ENCODE data around the gene SPPL2A.

SPPL2A gene

DNA sequence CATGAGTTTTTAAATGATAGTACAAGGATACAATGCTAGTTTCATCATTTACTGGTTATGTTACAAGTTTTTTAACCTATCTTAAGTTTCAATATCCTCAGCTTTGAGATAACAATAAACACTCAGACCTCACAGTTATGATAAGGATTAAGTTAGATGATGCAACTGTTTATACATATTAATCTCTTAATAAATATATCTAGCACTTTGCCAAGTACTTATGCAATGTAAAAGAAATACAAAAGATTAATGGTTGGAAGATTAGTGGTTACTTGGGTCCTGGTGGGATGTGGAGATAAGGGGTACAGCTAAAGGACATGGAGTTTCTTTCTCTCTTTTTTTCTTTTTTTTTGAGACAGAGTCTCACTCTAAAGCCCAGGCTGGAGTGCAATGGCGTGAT, 12.0 kb downstream of the SPPL2A start:
- no peak overlapping the region for H3K4me3 ChIP-seq (ENCODE audit: severe bottlenecking)
- peaks cover 9% of the 10 kb centered on the region for H3K36me3 ChIP-seq (ENCODE audit: low read depth)
- ATAC-seq (ENCODE audit: low read depth), result peak; percentile 38; the same call in 1 of the 3 replicates
- TF ChIP-seq, protein P1, sequence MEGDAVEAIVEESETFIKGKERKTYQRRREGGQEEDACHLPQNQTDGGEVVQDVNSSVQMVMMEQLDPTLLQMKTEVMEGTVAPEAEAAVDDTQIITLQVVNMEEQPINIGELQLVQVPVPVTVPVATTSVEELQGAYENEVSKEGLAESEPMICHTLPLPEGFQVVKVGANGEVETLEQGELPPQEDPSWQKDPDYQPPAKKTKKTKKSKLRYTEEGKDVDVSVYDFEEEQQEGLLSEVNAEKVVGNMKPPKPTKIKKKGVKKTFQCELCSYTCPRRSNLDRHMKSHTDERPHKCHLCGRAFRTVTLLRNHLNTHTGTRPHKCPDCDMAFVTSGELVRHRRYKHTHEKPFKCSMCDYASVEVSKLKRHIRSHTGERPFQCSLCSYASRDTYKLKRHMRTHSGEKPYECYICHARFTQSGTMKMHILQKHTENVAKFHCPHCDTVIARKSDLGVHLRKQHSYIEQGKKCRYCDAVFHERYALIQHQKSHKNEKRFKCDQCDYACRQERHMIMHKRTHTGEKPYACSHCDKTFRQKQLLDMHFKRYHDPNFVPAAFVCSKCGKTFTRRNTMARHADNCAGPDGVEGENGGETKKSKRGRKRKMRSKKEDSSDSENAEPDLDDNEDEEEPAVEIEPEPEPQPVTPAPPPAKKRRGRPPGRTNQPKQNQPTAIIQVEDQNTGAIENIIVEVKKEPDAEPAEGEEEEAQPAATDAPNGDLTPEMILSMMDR (IDR thresholded peaks at IDR 0.05; ENCODE audit: poor library complexity, severe bottlenecking), result no peak
- no peaks in the 10 kb centered on the region for H3K27me3 ChIP-seq (ENCODE audit: insufficient read depth, poor library complexity, severe bottlenecking)
- H3K9me3 ChIP-seq (ENCODE audit: severe bottlenecking), result no peaks in the 10 kb centered on the region
- no peak for DNase-seq (ENCODE audit: low spot score)
- no peak overlapping the region for H3K27ac ChIP-seq (ENCODE audit: poor library complexity, severe bottlenecking)
- H3K4me1 ChIP-seq (ENCODE audit: insufficient read depth, poor library complexity, severe bottlenecking), result peaks cover 16% of the 10 kb centered on the region

DNA sequence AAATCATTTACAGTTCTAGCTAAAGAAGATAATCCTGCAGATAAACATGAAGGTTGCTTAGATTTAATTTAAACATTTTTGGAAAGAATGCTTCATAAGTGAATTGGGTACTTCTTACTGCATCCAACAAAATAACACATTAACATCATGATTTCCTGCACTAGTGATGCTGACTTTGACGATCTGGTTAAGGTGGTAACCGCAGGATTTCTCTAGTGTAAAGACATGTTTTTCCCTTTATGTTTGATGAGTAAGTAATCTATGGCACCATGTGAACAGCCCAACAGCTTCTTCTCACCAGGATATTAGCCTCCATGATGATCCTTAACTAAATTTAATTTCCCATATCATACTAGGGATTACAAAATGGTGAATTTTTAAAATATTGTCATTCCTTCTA, 14.1 kb downstream of the SPPL2A start:
- Histone ChIP-seq H3K27ac (ENCODE audit: poor library complexity, severe bottlenecking) (no peak overlapping the region), H3K36me3 (ENCODE audit: low read depth) (peaks cover 29% of the 10 kb centered on the region), H3K27me3 (ENCODE audit: insufficient read depth, poor library complexity, severe bottlenecking) (no peaks in the 10 kb centered on the region), H3K4me1 (ENCODE audit: insufficient read depth, poor library complexity, severe bottlenecking) (peaks cover 19% of the 10 kb centered on the region), H3K4me3 (ENCODE audit: severe bottlenecking) (no peak overlapping the region), H3K9me3 (ENCODE audit: severe bottlenecking) (no peaks in the 10 kb centered on the region)
- DNase-seq (ENCODE audit: low spot score), result no peak
- no peak for ATAC-seq (ENCODE audit: low read depth)
- TF ChIP-seq, protein P1 (IDR thresholded peaks at IDR 0.05; ENCODE audit: poor library complexity, severe bottlenecking), result no peak

DNA sequence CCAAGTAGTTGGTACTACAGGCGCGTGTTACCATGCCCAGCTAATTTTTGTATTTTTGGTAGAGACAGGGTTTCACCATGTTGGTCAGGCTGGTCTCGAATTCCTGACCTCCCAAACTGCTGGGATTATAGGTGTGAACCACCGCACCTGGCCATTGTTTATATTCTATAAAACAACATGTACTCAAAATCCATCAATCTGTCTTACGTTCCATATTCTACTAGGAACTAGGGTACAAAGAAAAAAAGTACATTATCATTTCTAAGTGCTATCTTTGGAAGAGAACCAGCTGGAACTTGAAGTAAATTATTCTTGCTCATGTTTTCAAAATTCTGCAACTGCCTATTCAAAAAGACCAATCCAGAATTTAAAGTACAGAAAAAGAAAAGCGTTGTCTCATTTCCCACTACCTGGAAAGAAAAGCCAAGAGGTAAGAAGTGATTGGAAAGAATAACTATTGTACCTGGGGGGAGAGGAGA, 15.2 kb downstream of the SPPL2A start:
- Histone ChIP-seq H3K9me3 (ENCODE audit: severe bottlenecking) (no peaks in the 10 kb centered on the region), H3K36me3 (ENCODE audit: low read depth) (peaks cover 36% of the 10 kb centered on the region), H3K4me1 (ENCODE audit: insufficient read depth, poor library complexity, severe bottlenecking) (peaks cover 17% of the 10 kb centered on the region), H3K27ac (ENCODE audit: poor library complexity, severe bottlenecking) (no peak overlapping the region), H3K4me3 (ENCODE audit: severe bottlenecking) (no peak overlapping the region), H3K27me3 (ENCODE audit: insufficient read depth, poor library complexity, severe bottlenecking) (no peaks in the 10 kb centered on the region)
- ATAC-seq (ENCODE audit: low read depth) (no peak), DNase-seq (ENCODE audit: low spot score) (no peak)
- TF ChIP-seq, protein P1 (IDR thresholded peaks at IDR 0.05; ENCODE audit: poor library complexity, severe bottlenecking), result no peak

DNA sequence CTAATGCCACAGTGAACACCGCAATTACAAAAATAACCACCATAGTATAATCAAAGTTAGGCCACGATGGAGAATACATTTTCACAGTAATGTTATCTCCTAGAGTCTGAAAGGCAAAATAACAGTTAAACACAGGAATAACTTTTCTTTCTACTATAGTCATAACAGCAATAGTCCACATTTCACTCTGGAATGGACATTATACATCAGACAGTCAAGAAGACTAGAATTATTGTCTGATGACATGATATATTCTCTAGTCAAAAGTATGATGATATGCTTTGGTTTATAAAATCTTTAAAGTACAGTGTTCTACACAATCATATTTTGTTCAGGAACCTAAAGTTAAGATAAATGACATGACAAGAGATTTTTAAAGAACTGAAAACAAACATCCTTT, 18.0 kb downstream of the SPPL2A start:
- no peaks in the 10 kb centered on the region for H3K9me3 ChIP-seq (ENCODE audit: severe bottlenecking)
- ATAC-seq (ENCODE audit: low read depth), result no peak
- H3K4me3 ChIP-seq (ENCODE audit: severe bottlenecking), result no peak overlapping the region
- peaks cover 54% of the 10 kb centered on the region for H3K36me3 ChIP-seq (ENCODE audit: low read depth)
- peaks cover 4% of the 10 kb centered on the region for H3K4me1 ChIP-seq (ENCODE audit: insufficient read depth, poor library complexity, severe bottlenecking)
- no peak for DNase-seq (ENCODE audit: low spot score)
- TF ChIP-seq, protein P1 (IDR thresholded peaks at IDR 0.05; ENCODE audit: poor library complexity, severe bottlenecking), result no peak
- no peaks in the 10 kb centered on the region for H3K27me3 ChIP-seq (ENCODE audit: insufficient read depth, poor library complexity, severe bottlenecking)
- H3K27ac ChIP-seq (ENCODE audit: poor library complexity, severe bottlenecking), result no peak overlapping the region

DNA sequence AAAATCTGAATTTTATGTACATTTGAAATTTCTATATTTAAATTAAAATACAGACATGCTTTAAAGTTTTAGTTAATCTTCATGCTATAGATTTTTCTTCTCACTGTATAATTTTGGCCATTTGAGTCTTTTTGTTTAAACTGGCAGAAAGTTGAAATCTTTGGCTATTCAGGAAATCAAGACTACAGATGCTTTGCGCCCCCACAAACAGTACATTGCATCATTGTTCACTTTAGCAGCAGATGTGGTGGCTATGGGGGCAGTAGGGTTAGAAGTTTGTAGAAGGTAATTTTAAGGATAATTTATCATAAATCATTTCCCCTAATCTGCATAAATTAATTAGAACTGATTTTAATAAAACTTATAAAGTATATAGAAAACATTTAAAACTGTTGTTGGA, 20.9 kb downstream of the SPPL2A start:
- Histone ChIP-seq H3K27ac (ENCODE audit: poor library complexity, severe bottlenecking) (no peak overlapping the region), H3K4me3 (ENCODE audit: severe bottlenecking) (no peak overlapping the region), H3K27me3 (ENCODE audit: insufficient read depth, poor library complexity, severe bottlenecking) (no peaks in the 10 kb centered on the region), H3K9me3 (ENCODE audit: severe bottlenecking) (no peaks in the 10 kb centered on the region), H3K4me1 (ENCODE audit: insufficient read depth, poor library complexity, severe bottlenecking) (peaks cover 4% of the 10 kb centered on the region), H3K36me3 (ENCODE audit: low read depth) (peaks cover 66% of the 10 kb centered on the region)
- no peak for DNase-seq (ENCODE audit: low spot score)
- TF ChIP-seq, protein P1 (IDR thresholded peaks at IDR 0.05; ENCODE audit: poor library complexity, severe bottlenecking), result no peak
- ATAC-seq (ENCODE audit: low read depth), result no peak

Data from RWPE2 (cell line).